NCI-H2196 (cell line): ENCODE data around the gene LYRM9.
"Not testable (repeated sequence)": the region's sequence is repeated elsewhere in the genome, so short reads cannot be mapped to it uniquely, and the experiment has no call there.

Experiments
- DNase-seq: peaks from one replicate; lab custom pipeline; 2025; ENCODE audit not compliant: unreplicated experiment; lab: John Stamatoyannopoulos, UW

Gene LYRM9

GRCh38 chr17:27906623-27907022 lies 13.5 kb upstream of the LYRM9 start:
- DNase-seq, result no peak

GRCh38 chr17:27906226-27906580 lies 13.0 kb upstream of the LYRM9 start:
- DNase-seq, result no peak

GRCh38 chr17:27905447-27906225 lies 12.5 kb upstream of the LYRM9 start:
- DNase-seq, result no peak

- DNase-seq, result no peak
These were observed 11.6 kb upstream of the LYRM9 start for GRCh38 chr17:27904534-27905446.

GRCh38 chr17:27904114-27904513 lies 10.9 kb upstream of the LYRM9 start:
- no peak for DNase-seq

GRCh38 chr17:27899525-27899924 lies 6.4 kb upstream of the LYRM9 start:
- DNase-seq, result no peak

GRCh38 chr17:27898096-27898495 lies 4.9 kb upstream of the LYRM9 start:
- no peak for DNase-seq

- DNase-seq, result no peak
These were observed 3.5 kb upstream of the LYRM9 start for GRCh38 chr17:27896701-27897100.

GRCh38 chr17:27895940-27896535 lies 2.9 kb upstream of the LYRM9 start:
- DNase-seq, result no peak

GRCh38 chr17:27895123-27895895 lies 2.1 kb upstream of the LYRM9 start:
- no peak for DNase-seq

- no peak for DNase-seq
These were observed 807 bp upstream of the LYRM9 start for GRCh38 chr17:27893841-27894503.

- DNase-seq, result no peak
These were observed 661 bp downstream of the LYRM9 start for GRCh38 chr17:27892542-27892865.

- no peak for DNase-seq
These were observed 1.3 kb downstream of the LYRM9 start for GRCh38 chr17:27891841-27892240.

- DNase-seq, result no peak
These were observed 3.4 kb downstream of the LYRM9 start for GRCh38 chr17:27889711-27890251.

- no peak for DNase-seq
These were observed 4.2 kb downstream of the LYRM9 start for GRCh38 chr17:27888945-27889344.

GRCh38 chr17:27888067-27888466 lies 5.1 kb downstream of the LYRM9 start:
- no peak for DNase-seq

GRCh38 chr17:27886348-27886906 lies 6.7 kb downstream of the LYRM9 start:
- DNase-seq, result not testable (repeated sequence)

GRCh38 chr17:27882162-27882840 lies 10.9 kb downstream of the LYRM9 start:
- DNase-seq, result no peak

- peak; percentile 52 for DNase-seq
These were observed 13.1 kb downstream of the LYRM9 start for GRCh38 chr17:27879987-27880608.
